Mucosa of stomach (tissue), 1 donor: ENCODE measurements around the gene ARFGAP3.

ENCODE experiments used
- H3K27me3 ChIP-seq: one replicate; pipeline ENCODE4 v1.7.0; 2013; ENCODE audit warnings: mild to moderate bottlenecking, low read length; ENCODE audit not compliant: control insufficient read depth, insufficient read depth
- H3K36me3 ChIP-seq: one replicate; pipeline ENCODE4 v1.7.0; 2013; ENCODE audit warnings: low read length; ENCODE audit not compliant: control insufficient read depth, insufficient read depth
- H3K4me1 ChIP-seq: one replicate; pipeline ENCODE4 v1.7.0; 2013; ENCODE audit warnings: mild to moderate bottlenecking, low read length; ENCODE audit not compliant: control insufficient read depth, insufficient read depth
- H3K4me3 ChIP-seq: one replicate; pipeline ENCODE4 v1.7.0; 2013; ENCODE audit warnings: low read length
- H3K9ac ChIP-seq: one replicate; pipeline ENCODE4 v1.7.0; 2013; ENCODE audit warnings: mild to moderate bottlenecking, low read length, moderate library complexity
- H3K9me3 ChIP-seq: one replicate; pipeline ENCODE4 v1.7.0; 2013; ENCODE audit warnings: mild to moderate bottlenecking, low read length, moderate library complexity; ENCODE audit not compliant: control insufficient read depth
- donor health status: Pancreatic carcinoma.

The ARFGAP3 gene

DNA sequence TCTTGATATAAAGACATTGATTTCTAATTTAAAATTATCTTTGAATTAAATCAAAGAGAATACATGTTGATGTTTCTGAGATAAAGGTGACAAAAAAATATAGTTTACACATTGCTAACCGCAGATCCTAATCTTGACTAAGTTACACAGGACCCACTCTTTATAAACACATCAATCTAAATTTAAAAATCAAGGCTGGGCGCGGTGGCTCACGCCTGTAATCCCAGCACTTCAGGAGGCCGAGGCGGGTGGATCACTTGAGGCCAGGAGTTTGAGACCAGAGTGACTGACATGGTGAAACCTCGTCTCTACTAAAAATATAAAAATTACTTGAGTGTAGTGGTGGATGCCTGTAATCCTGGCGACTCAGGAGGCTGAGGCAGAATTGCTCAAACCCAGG is 1.9 kb downstream of the ARFGAP3 start:
- Histone ChIP-seq H3K4me1 (peaks cover 12% of the 10 kb centered on the region), H3K4me3 (no peak overlapping the region), H3K36me3 (no peaks in the 10 kb centered on the region), H3K9ac (peak overlapping the region; percentile 8), H3K9me3 (no peaks in the 10 kb centered on the region), H3K27me3 (no peaks in the 10 kb centered on the region)

GRCh38 chr22:42848941-42849550 is 8.0 kb downstream of the ARFGAP3 start:
- Histone ChIP-seq H3K4me1 (no peaks in the 10 kb centered on the region), H3K4me3 (no peak overlapping the region), H3K9ac (peak overlapping the region; percentile 24), H3K36me3 (no peaks in the 10 kb centered on the region), H3K9me3 (no peaks in the 10 kb centered on the region), H3K27me3 (no peaks in the 10 kb centered on the region)

- Histone ChIP-seq H3K4me3 (no peak overlapping the region), H3K27me3 (no peaks in the 10 kb centered on the region), H3K9ac (no peak overlapping the region), H3K4me1 (no peaks in the 10 kb centered on the region), H3K36me3 (no peaks in the 10 kb centered on the region), H3K9me3 (no peaks in the 10 kb centered on the region)
These were observed 10.0 kb downstream of the ARFGAP3 start for GRCh38 chr22:42847110-42847509.

DNA sequence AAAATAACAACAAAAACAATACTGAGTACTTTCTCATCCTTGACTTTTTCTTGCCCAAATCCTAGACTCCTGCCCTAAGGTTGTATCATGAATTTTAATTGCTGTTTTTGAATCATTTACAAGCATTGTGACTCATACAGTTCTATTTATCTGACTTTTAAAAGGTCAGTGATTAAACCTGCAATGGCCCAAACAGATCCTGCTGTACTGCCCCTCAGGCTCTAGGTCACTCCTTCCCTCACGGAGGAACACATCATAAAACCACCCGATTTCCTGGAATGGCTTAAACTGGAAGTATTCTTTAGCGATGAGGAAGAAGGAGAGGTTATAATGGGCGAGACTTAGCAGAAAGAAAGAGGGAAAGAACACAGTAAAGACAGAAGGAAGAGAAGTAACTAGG is 12.3 kb downstream of the ARFGAP3 start:
- Histone ChIP-seq H3K9me3 (no peaks in the 10 kb centered on the region), H3K4me3 (no peak overlapping the region), H3K9ac (no peak overlapping the region), H3K27me3 (no peaks in the 10 kb centered on the region), H3K4me1 (no peaks in the 10 kb centered on the region), H3K36me3 (no peaks in the 10 kb centered on the region)

GRCh38 chr22:42842658-42843370 is 14.3 kb downstream of the ARFGAP3 start:
- no peaks in the 10 kb centered on the region for H3K36me3 ChIP-seq

GRCh38 chr22:42841444-42841843 is 15.6 kb downstream of the ARFGAP3 start:
- H3K27me3 ChIP-seq = no peaks in the 10 kb centered on the region
- no peaks in the 10 kb centered on the region for H3K9me3 ChIP-seq
- H3K4me1 ChIP-seq = no peaks in the 10 kb centered on the region
- H3K9ac ChIP-seq = no peak overlapping the region
- H3K4me3 ChIP-seq = no peak overlapping the region
- H3K36me3 ChIP-seq = no peaks in the 10 kb centered on the region

More at GRCh38 chr22:42842658-42843370, 14.3 kb downstream of the ARFGAP3 start:
- H3K4me1 ChIP-seq = no peaks in the 10 kb centered on the region
- no peaks in the 10 kb centered on the region for H3K27me3 ChIP-seq
- no peak overlapping the region for H3K9ac ChIP-seq
- no peak overlapping the region for H3K4me3 ChIP-seq
- H3K9me3 ChIP-seq = no peaks in the 10 kb centered on the region

- H3K4me1 ChIP-seq = no peaks in the 10 kb centered on the region
- H3K9me3 ChIP-seq = no peaks in the 10 kb centered on the region
- H3K9ac ChIP-seq = no peak overlapping the region
- no peaks in the 10 kb centered on the region for H3K36me3 ChIP-seq
- no peak overlapping the region for H3K4me3 ChIP-seq
- no peaks in the 10 kb centered on the region for H3K27me3 ChIP-seq
These were observed 19.5 kb downstream of the ARFGAP3 start for GRCh38 chr22:42837556-42837955.

DNA sequence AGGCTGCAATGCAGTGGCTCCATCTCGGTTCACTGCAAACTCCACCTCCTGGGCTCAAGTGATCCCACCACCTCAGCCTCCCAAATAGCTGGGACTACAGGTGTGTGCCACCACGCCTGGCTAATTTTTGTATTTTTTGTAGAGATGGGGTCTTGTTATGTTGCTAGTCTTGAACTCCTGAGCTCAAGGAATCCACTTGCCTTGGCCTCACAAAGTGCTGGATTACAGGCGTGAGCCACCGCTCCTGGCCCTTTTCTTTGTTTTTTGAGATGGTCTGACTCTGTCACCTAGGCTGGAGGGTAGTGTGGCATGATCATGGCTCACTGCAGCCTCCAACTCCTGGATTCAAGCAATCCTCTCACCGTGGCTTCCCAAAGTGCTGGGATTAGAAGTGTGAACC is 21.0 kb downstream of the ARFGAP3 start:
- no peaks in the 10 kb centered on the region for H3K36me3 ChIP-seq

GRCh38 chr22:42834177-42834949 is 22.7 kb downstream of the ARFGAP3 start:
- H3K27me3 ChIP-seq = no peaks in the 10 kb centered on the region
- H3K4me1 ChIP-seq = no peaks in the 10 kb centered on the region
- no peak overlapping the region for H3K4me3 ChIP-seq
- no peaks in the 10 kb centered on the region for H3K36me3 ChIP-seq
- no peak overlapping the region for H3K9ac ChIP-seq
- H3K9me3 ChIP-seq = no peaks in the 10 kb centered on the region

More for the DNA sequence above, 21.0 kb downstream of the ARFGAP3 start:
- Histone ChIP-seq H3K9me3 (no peaks in the 10 kb centered on the region), H3K4me3 (no peak overlapping the region), H3K4me1 (no peaks in the 10 kb centered on the region), H3K9ac (no peak overlapping the region), H3K27me3 (no peaks in the 10 kb centered on the region)

GRCh38 chr22:42833104-42833503 is 24.0 kb downstream of the ARFGAP3 start:
- Histone ChIP-seq H3K4me3 (no peak overlapping the region), H3K9me3 (no peaks in the 10 kb centered on the region), H3K27me3 (no peaks in the 10 kb centered on the region), H3K9ac (no peak overlapping the region), H3K4me1 (no peaks in the 10 kb centered on the region), H3K36me3 (no peaks in the 10 kb centered on the region)

DNA sequence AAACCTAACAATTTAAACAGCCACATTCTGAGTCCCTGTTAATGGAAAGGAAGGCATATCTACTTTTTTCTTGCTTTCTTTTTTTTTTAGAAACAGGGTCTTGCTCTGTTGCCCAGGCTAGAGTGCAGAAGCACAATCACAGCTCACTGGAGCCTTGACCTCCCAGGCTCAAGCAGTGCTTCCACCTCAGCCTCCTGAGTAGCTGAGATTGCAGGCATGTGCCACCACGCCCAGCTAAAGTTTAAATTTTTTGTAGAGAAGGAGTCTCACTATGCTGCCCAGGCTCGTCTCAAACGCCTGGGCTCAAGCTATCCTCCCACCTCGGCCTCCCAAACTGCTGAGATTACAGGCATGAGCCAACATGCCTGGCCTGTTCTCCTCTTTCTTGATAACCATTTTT is 25.4 kb downstream of the ARFGAP3 start:
- Histone ChIP-seq H3K9ac (no peak overlapping the region), H3K9me3 (no peaks in the 10 kb centered on the region), H3K4me1 (no peaks in the 10 kb centered on the region), H3K36me3 (no peaks in the 10 kb centered on the region), H3K27me3 (no peaks in the 10 kb centered on the region), H3K4me3 (no peak overlapping the region)

- no peaks in the 10 kb centered on the region for H3K4me1 ChIP-seq
- no peaks in the 10 kb centered on the region for H3K27me3 ChIP-seq
- no peak overlapping the region for H3K4me3 ChIP-seq
- H3K9me3 ChIP-seq = no peaks in the 10 kb centered on the region
- H3K36me3 ChIP-seq = no peaks in the 10 kb centered on the region
- no peak overlapping the region for H3K9ac ChIP-seq
These were observed 26.9 kb downstream of the ARFGAP3 start for GRCh38 chr22:42830161-42830560.
